DOHH2 (cell line): Measurements from ENCODE around the gene ABHD14A.
A peak's percentile ranks its signal among the peaks of the same experiment; 100 is the strongest.

Experiments
- H3F3A ChIP-seq: fragments of 200-600 bp; sonication (generic), shearing (Covaris generic); 2 replicates; pipeline ENCODE4 v1.6.0; 2016; ENCODE audit warnings: antibody characterized with exemption, mild to moderate bottlenecking; ENCODE audit not compliant: control insufficient read depth, insufficient read depth
- H3K27ac ChIP-seq: fragments of 200-600 bp; sonication (generic); 2 replicates; pipeline ENCODE4 v1.5.1; 2014; ENCODE audit warnings: low read depth, mild to moderate bottlenecking, low read length, moderate library complexity
- H3K27me3 ChIP-seq: fragments of 200-600 bp; sonication (generic); 2 replicates; pipeline ENCODE4 v1.6.1; 2014; ENCODE audit warnings: mild to moderate bottlenecking, low read length, mixed read lengths; ENCODE audit not compliant: control insufficient read depth
- H3K36me3 ChIP-seq: fragments of 200-600 bp; sonication (generic); 2 replicates; pipeline ENCODE4 v1.6.1; 2014; ENCODE audit warnings: mild to moderate bottlenecking, low read length, moderate library complexity, mixed read lengths; ENCODE audit not compliant: control insufficient read depth
- H3K4me1 ChIP-seq: fragments of 200-600 bp; sonication (generic); 2 replicates; pipeline ENCODE4 v1.6.1; 2014; ENCODE audit warnings: mild to moderate bottlenecking, low read length, mixed read lengths; ENCODE audit not compliant: control insufficient read depth
- H3K4me2 ChIP-seq: fragments of 200-600 bp; sonication (generic); 2 replicates; pipeline ENCODE4 v1.6.0; 2014; ENCODE audit warnings: mild to moderate bottlenecking, low read length, moderate library complexity
- H3K4me3 ChIP-seq: fragments of 200-600 bp; sonication (generic); 2 replicates; pipeline ENCODE4 v1.5.1; 2014; ENCODE audit warnings: mild to moderate bottlenecking, low read length, mixed read lengths
- H3K79me2 ChIP-seq: fragments of 200-600 bp; sonication (generic); 2 replicates; pipeline ENCODE4 v1.6.1; 2014; ENCODE audit warnings: mild to moderate bottlenecking, low read length, mixed read lengths; ENCODE audit not compliant: control insufficient read depth
- H3K9me2 ChIP-seq: fragments of 200-600 bp; sonication (generic); replicated peaks from 2 replicates; pipeline ENCODE4 v1.6.1; 2014; ENCODE audit warnings: mild to moderate bottlenecking, low read length, mixed read lengths; ENCODE audit not compliant: control insufficient read depth
- H3K9me3 ChIP-seq: fragments of 200-600 bp; sonication (generic); 2 replicates; pipeline ENCODE4 v1.6.1; 2014; ENCODE audit warnings: antibody characterized with exemption, low read length, mixed read lengths; ENCODE audit not compliant: control insufficient read depth, insufficient read depth
- H4K20me1 ChIP-seq: fragments of 200-600 bp; sonication (generic); 2 replicates; pipeline ENCODE4 v1.6.0; 2014; ENCODE audit warnings: low read depth, mild to moderate bottlenecking, antibody characterized with exemption, low read length, moderate library complexity; ENCODE audit not compliant: control insufficient read depth, insufficient read depth
- CTCF ChIP-seq: fragments of 200-600 bp; sonication (generic); IDR thresholded peaks from one replicate; pipeline ENCODE4 v1.5.1; 2014; ENCODE audit warnings: antibody characterized with exemption, mild to moderate bottlenecking, low read depth, low read length; ENCODE audit not compliant: poor library complexity, severe bottlenecking
- EZH2phosphoT487 ChIP-seq: fragments of 200-600 bp; sonication (generic); IDR thresholded peaks from 2 replicates; pipeline ENCODE4 v1.6.1; 2017; ENCODE audit warnings: borderline replicate concordance, mild to moderate bottlenecking, antibody characterized with exemption, low read length, moderate library complexity, mixed read lengths

ABHD14A gene

GRCh38 chr3:52013802-52014598 lies 39.1 kb downstream of the ABHD14A start:
- Histone ChIP-seq H3K4me1 (no peaks in the 10 kb centered on the region), H3K4me2 (no peak overlapping the region), H3K9me2 (no peaks in the 10 kb centered on the region), H3K9me3 (no peaks in the 10 kb centered on the region), H3K27ac (no peak overlapping the region), H3F3A (no peaks in the 10 kb centered on the region), H3K4me3 (no peak overlapping the region), H3K79me2 (no peaks in the 10 kb centered on the region), H4K20me1 (no peaks in the 10 kb centered on the region), H3K27me3 (no peaks in the 10 kb centered on the region), H3K36me3 (no peaks in the 10 kb centered on the region)
- no peak for TF ChIP-seq CTCF
- no peak for TF ChIP-seq EZH2phosphoT487

GRCh38 chr3:52014613-52015012 lies 39.7 kb downstream of the ABHD14A start:
- Histone ChIP-seq H3K4me1 (no peaks in the 10 kb centered on the region), H3K9me2 (no peaks in the 10 kb centered on the region), H3K4me2 (no peak overlapping the region), H3K9me3 (no peaks in the 10 kb centered on the region), H3F3A (no peaks in the 10 kb centered on the region), H3K27me3 (no peaks in the 10 kb centered on the region), H3K36me3 (no peaks in the 10 kb centered on the region), H3K4me3 (no peak overlapping the region), H3K27ac (no peak overlapping the region), H4K20me1 (no peaks in the 10 kb centered on the region), H3K79me2 (no peaks in the 10 kb centered on the region)
- TF ChIP-seq CTCF (peak; percentile 49), EZH2phosphoT487 (no peak)

GRCh38 chr3:52015438-52016228 lies 40.8 kb downstream of the ABHD14A start:
- Histone ChIP-seq H3K27me3 (no peaks in the 10 kb centered on the region), H3K4me3 (no peak overlapping the region), H3K79me2 (no peaks in the 10 kb centered on the region), H3K9me2 (no peaks in the 10 kb centered on the region), H3K27ac (no peak overlapping the region), H3K4me2 (no peak overlapping the region), H4K20me1 (no peaks in the 10 kb centered on the region), H3K36me3 (no peaks in the 10 kb centered on the region), H3F3A (no peaks in the 10 kb centered on the region), H3K4me1 (no peaks in the 10 kb centered on the region), H3K9me3 (no peaks in the 10 kb centered on the region)
- TF ChIP-seq EZH2phosphoT487 (no peak), CTCF (no peak)
